ENCODE results near the gene BPTF.
"Not testable (repeated sequence)": the region's sequence is repeated elsewhere in the genome, so short reads cannot be mapped to it uniquely, and the experiment has no call there.

The BPTF gene, protein sequence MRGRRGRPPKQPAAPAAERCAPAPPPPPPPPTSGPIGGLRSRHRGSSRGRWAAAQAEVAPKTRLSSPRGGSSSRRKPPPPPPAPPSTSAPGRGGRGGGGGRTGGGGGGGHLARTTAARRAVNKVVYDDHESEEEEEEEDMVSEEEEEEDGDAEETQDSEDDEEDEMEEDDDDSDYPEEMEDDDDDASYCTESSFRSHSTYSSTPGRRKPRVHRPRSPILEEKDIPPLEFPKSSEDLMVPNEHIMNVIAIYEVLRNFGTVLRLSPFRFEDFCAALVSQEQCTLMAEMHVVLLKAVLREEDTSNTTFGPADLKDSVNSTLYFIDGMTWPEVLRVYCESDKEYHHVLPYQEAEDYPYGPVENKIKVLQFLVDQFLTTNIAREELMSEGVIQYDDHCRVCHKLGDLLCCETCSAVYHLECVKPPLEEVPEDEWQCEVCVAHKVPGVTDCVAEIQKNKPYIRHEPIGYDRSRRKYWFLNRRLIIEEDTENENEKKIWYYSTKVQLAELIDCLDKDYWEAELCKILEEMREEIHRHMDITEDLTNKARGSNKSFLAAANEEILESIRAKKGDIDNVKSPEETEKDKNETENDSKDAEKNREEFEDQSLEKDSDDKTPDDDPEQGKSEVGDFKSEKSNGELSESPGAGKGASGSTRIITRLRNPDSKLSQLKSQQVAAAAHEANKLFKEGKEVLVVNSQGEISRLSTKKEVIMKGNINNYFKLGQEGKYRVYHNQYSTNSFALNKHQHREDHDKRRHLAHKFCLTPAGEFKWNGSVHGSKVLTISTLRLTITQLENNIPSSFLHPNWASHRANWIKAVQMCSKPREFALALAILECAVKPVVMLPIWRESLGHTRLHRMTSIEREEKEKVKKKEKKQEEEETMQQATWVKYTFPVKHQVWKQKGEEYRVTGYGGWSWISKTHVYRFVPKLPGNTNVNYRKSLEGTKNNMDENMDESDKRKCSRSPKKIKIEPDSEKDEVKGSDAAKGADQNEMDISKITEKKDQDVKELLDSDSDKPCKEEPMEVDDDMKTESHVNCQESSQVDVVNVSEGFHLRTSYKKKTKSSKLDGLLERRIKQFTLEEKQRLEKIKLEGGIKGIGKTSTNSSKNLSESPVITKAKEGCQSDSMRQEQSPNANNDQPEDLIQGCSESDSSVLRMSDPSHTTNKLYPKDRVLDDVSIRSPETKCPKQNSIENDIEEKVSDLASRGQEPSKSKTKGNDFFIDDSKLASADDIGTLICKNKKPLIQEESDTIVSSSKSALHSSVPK (N-terminal part only)

GRCh38 chr17:67824735-67825626 is at the start of gene BPTF:
Gene BPTF (plus strand): TSS chr17:67825503. CDS start chr17:67825725, 222 bp downstream.
- DNase-seq (ENCODE audit: low read depth in 2 of 2) = peak; percentile 84 to 87

DNA sequence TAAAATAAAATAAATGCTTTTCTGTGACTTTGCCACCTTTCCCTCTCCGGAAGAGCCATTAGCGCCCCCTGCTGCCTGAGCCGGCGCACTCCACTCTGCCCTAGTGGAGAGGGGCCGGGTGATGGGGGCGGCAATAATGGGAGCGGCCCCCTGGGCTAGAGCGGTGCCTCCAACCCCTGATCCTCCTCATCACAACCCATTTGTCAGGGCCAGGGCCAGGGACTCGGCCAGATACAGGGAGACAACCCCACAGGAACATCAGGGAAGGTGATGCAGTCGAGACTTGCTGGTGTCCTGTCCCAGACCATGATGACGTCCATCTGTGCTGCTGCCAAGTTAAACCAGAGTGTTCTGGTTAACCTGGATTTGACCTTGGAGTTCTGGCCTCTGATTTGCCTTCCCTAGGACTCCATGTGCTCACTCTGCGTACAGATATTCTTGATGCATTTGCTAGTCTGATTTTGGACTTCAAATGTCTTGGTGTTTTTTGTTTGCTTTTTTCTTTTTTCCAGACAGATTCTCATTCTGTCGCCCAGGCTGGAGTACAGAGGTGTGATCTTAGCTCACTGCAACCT is 46.1 kb upstream of the BPTF start:
- peak in 1 of 2 donors; percentile 18 for DNase-seq (ENCODE audit: low read depth in 2 of 2)

GRCh38 chr17:67784364-67785121 is 40.8 kb upstream of the BPTF start:
- DNase-seq (ENCODE audit: low read depth in 2 of 2) = no peak

DNA sequence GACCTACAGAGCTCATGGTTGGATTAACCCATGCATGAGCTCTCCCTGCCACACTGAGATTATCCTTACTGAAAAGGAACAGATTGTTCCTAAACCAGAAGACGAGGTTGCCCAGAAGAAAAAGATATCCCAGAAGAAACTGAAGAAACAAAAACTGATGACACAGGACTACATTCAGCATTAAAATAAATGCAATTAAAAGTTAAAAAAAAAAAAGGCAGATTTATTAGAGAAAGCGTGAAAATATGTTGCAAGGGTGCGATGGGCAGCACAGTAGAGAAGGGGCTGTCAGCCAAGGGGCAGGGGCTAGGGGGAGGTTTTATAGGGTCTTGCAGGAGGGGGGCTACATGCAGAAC is 40.2 kb upstream of the BPTF start:
- DNase-seq (ENCODE audit: low read depth in 2 of 2) = no peak

DNA sequence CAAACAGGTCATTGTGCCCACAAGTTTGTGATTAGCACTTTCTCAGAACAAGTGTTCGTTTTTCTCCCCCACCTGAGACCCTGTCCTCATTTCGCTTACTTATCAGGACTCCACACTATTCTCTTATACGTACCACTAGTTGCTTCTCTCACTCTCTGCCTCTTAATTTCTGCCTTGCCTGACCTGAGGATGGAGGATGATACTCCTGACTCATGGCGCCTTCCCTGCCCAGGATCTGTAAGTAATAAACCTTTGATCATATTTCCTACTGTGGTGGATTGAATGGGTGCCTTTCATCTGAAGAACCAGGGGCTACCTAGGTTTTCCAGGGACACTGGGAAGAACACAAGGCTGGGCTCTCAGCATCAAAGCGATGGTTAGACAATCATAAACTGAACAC is 39.8 kb upstream of the BPTF start:
- DNase-seq (ENCODE audit: low read depth in 2 of 2) = no peak

DNA sequence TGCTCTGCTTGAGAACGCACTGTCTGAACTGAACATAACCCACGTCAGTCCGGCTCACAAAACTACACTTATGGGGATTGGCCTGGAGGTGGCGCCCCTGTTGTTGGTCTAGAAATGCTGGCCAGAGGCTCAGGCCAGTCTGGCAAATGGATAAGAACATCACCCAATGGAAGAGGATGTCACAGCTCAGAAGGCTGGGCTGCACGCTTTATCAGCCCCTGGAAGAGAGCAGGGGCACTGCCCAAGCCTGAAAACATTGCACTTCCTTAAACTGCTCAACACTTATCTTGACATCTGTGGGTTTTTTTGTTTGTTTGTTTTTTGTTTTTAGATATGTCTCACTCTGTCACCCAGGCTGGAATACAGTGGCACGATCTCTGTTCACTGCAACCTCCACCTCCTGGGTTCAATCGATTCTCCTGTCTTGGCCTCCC is 24.8 kb upstream of the BPTF start:
- peak; percentile 47 to 55 for DNase-seq (ENCODE audit: low read depth in 2 of 2)

GRCh38 chr17:67801626-67802175 is 23.6 kb upstream of the BPTF start:
- DNase-seq (ENCODE audit: low read depth in 2 of 2) = no peak

- DNase-seq (ENCODE audit: low read depth in 2 of 2) = no peak
Measured at GRCh38 chr17:67810464-67810863, 14.8 kb upstream of the BPTF start.

- not testable (repeated sequence) for DNase-seq (ENCODE audit: low read depth in 2 of 2)
Measured at GRCh38 chr17:67812380-67812779, 12.9 kb upstream of the BPTF start.

DNA sequence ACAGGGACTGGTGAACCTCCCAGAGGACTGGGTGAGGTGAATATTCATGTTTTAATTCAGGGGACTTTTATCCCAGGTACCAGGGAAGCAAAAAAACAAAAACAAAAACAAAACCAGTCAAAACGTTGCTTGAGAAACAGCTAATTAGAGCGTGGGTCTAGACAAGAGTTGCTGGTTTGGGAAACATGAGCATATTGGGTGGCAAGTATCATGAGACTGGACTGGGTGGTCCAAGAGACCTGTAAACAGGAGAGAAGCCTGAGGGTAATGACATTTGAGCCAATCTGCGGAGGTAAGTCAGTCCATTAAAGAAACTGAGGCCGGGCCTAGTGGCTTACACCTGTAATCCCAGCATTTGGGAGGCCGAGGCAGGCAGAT is 11.5 kb upstream of the BPTF start:
- DNase-seq (ENCODE audit: low read depth in 2 of 2) = no peak

DNA sequence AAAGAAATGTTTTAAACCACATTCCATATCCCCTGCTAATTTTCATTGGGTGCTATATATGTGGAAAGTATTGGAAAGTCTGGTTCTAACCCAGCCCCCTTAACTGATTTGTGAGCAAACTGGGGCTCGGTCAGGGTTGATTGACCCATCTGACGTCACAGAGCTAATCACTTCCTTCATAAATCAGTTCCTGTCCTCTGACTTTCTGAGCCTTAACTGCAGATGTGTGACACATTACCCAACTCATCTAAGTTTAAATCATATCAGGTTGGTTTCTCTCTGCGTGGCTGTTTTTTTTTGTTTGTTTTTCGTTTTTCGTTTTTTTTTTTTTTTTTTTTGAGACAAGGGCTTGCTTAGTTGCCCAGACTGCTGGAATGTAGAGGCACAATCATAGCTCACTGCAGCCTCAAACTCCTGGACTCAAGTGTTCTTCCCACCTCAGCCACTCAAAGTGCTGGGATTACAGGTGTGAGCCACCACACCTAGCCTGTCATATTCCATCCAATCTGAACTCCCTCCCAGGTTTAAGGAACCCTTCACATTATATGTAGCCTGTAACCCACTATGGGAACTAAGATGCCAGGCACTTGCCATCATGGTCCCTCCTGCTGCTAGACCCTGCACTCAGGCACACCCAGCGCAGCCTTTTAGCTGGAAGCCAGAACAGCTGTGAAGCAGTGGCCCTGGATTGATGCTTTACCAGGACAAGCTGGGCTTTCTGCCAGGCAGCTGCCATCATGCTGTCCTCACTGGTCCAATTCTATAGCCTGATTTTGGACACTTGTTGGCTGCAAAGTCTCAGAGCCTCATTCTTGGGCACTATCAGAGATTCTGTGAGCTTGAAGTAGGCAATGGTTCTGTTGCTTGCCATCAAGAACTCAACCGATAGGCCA is 6.9 kb upstream of the BPTF start:
- DNase-seq (ENCODE audit: low read depth in 2 of 2) = no peak

DNA sequence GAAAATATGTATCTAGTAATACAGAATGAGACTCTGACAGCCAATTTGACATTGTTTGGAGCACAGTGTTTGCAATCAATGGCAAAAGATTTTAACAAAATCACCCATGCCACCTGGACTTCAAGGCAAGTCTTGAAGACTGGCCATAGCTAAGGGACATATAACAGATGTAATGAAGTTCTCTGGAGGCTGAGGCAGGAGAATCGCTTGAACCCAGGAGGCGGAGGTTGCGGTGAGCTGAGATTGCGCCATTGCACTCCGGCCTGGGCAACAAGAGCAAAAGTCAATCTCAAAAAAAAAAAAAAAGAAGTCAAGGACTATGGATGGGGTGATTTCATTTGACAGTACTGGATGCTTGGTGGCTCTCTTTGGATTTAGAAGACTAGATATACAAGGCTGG is 5.6 kb upstream of the BPTF start:
- no peak for DNase-seq (ENCODE audit: low read depth in 2 of 2)

DNA sequence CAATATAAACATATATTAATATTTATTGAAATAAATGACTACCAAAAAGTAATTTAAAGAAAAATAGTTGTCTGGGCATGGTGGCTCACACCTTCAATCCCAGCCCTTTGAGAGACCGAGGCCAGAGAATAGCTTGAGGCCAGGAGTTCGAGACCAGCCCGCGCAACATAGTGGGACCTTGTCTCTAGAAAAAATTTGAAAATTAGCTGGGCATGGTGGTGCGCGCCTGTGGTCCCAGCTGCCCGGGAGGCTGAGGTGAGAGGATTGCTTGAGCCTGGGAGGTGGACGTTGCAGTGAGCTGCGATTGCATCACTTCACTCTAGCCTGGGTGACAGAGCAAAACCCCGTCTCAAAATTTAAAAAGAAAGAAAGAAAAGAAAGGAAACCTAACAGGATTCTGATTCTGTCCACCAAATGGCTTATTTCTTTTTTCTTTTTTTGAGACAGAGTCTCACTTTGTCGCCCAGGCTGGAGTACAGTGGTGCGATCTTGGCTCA is 3.4 kb upstream of the BPTF start:
- DNase-seq (ENCODE audit: low read depth in 2 of 2) = no peak

GRCh38 chr17:67825627-67826601 is 611 bp downstream of the BPTF start:
- DNase-seq (ENCODE audit: low read depth in 2 of 2) = peak; percentile 22 to 27

DNA sequence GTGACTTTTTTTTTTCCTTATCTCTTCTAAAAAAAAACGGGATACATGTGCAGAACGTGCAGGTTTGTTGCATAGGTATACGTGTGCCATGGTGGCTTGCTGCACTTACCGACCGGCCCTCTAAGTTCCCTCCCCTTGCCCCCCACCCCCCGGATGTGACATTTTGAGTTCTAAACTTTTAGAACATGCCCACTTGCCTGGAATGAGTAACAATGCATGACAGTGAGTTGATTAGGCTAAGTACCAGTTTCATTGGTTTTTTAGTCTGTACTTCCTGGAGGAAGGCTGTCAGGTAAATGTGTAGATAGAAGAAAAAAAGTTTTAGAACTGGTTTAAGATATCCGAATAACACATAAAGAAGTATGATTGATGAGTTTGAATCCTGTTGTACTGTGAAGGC is 4.0 kb downstream of the BPTF start:
- DNase-seq (ENCODE audit: low read depth in 2 of 2) = peak; percentile 38 to 53

DNA sequence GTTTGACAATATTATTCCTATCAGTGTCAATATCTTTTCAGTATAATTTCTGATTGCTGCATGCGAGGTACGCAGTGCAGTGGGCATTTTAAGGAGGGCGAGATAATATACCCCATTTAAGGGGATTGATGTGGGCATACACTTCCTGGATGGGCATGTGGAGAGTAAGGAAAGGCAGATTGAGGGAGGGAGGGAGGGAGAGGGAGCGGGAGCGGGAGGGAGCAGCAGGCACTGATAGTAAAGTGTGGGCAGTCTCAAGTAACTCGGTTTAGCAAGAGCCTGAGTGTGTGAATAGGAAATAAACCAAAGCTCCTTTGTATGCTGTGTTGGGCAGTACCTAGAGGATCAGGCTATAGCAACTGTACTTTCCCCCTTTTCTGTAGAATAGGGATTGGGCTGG is 5.1 kb downstream of the BPTF start:
- DNase-seq (ENCODE audit: low read depth in 2 of 2) = no peak

- DNase-seq (ENCODE audit: low read depth in 2 of 2) = no peak
Measured at GRCh38 chr17:67831268-67831667, 6.0 kb downstream of the BPTF start.
